Measurements from ENCODE around the gene EPS8L2.

The EPS8L2 gene

GRCh38 chr11:690738-691633 is 15.0 kb upstream of the EPS8L2 start:
- DNase-seq, result no peak

DNA sequence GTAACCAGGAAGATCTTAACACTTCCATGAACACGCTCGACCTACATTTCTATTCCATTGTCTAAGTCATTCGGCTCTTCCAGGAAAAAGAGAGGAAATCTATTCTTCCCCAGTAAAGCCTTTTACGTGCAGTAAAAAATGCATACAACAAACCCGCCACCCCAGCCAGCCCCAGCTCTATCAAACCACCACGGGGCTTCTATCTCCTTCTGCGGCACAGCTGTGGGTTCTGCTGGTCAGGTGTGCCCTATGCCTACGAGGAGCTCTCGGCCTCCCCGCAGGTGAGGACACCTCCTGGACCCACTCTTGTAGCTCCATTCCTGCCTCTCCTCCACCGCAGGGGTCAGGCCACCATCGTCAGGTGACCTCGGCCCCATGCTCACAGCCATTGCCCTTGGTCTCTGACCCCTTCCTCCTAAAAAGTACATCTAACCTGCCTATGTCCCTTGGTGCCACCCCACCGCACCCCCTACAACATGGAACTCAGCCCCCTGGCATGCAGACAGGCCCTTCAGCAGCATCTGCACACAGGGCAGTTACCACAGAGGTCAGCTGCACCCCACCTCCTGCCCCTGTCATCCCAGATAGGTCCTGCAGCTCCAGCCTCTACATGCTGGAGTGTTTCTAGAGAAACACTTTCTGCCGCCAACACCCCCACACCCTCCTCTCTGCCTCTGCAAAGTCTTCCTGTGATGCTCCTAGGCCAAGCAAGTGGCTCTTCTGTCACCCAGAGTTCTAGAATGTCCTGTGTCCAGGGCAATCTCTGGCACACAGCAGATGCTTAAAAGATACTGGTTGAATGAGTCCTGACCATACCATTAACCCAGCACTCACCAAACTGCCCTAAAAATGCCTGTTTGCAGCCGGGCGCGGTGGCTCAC is 14.1 kb upstream of the EPS8L2 start:
- DNase-seq, result no peak

DNA sequence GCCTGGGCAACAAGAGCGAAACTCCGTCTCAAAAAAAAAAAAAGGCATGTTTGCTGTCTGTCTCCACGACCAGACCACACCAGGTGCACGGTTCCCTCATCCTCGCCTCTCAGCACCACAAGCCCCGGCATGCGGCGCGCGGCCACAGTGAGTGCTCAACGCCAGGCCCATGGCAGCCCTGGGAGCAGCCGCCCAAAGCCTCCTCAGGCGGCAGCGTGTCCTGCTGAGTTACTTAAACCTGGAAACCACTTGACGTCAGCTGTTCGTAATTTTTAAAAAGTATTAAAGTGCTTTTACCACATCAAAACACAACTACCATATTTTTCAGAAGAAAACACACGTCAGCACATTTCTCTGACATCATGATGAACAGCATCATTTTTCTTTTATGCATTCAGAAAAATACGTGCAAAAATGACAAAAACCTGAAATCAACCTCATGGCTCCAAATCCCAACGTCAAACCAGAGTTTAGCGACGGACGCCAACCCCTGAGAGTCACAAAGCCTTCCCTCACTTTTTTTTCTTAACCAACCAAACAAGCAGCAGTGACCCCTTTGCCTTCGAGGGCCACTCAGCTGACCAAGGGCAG is 13.1 kb upstream of the EPS8L2 start:
- no peak for DNase-seq

DNA sequence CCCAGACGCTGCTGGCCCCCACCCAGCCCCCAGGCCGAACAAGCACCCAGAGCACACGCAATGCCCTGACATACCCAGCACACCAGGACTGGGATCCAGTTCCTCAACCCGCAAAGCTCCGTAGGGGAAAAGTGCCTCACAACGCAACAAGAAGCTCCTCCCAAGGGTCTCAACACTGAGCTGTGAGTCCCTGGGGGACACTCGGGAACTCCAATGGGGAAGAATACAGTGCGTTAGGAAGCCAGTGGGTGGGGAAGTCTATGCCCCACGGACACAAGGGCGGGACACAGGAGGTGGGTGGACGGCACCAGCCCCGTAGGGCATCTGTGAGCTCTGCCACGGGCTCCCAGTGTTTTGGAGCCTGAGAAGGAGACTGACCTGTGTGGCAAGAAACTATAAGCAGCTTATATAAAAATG is 12.6 kb upstream of the EPS8L2 start:
- DNase-seq, result no peak

DNA sequence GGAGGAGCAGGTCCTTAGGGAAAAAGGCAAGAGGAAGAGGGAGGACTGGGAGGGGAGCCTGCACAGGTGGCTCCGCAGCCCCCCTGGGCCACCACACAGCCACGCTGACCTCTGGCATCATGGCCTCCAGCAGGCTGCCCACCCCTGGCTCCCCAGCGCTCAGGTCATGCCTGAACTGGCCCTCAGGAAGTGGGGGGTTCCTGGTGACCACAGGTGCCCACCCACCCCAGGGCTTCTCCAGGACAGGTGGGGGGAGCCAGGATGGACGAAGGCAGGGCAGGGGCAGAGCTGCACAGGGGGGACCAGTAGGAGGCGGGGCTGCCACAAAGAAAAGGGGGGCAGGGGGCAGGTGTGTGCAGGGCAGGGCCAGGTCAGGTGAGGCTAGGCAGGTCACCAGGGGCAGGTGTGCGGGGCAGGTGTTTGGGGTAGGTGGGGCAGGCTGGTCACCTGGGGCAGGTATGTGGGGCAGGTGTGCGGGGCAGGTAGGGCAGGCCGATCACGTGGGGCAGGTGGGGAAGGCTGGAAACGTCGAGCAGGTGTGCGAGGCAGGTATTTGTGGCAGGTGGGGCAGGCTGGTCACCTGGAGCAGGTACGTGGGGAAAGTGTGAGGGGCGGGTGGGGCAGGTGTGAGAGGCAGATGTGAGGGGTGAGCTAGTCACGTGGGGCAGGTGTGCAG is 12.0 kb upstream of the EPS8L2 start:
- no peak for DNase-seq

DNA sequence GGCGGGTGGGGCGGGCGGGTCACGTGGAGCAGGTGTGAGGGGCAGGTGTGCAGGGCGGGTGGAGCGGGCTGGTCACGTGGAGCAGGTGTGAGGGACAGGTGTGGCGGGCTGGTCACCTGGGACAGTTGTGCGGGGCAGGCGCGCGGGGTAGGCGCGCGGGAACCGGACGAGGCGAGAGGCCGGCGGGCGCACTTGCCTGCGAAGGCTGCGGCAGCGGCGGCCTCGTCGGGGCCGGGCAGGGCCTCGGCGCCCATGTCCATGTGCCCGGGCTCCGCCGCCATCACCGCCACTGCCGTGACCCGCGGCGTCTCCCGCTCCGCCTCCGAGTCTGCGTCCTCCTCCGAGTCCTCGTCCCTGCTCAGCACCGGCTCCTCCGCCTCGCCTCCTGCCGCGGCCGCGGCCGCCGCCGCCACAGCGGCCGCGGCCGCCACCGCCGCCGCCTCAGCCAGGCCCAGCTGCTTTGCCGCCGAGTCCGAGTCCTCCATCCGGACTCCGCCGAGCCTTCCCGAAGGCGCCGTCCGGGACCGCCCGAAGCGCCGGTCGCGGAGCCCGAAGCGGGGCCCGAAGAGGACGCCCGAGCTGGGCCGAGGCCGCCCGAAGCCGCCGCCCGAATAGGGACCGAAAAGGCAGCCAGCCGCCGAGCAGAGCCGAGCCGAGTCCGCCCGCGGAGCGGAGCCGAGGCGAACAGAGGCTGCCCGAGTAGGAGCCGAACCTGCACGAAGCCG is 11.3 kb upstream of the EPS8L2 start, which contains the start of gene DEAF1:
DEAF1 (minus strand) TSS at position 660 of the 725 bp plus-strand sequence; CDS start at position 485, 175 bp downstream.
- peak; percentile 98 for DNase-seq

DNA sequence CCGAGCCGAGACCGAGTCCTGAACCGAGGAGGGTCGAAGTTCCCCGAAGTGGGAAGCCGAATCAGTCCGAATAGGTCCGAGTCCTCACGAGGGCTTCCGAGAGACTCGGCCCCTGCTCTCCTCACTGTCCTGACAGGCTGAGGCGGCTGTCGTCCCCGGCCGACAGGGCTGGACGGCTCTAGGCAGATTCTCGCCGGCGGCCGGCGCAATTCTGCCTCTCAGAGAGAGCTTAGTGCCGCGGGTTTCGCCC is 10.8 kb upstream of the EPS8L2 start:
- DNase-seq, result no peak

DNA sequence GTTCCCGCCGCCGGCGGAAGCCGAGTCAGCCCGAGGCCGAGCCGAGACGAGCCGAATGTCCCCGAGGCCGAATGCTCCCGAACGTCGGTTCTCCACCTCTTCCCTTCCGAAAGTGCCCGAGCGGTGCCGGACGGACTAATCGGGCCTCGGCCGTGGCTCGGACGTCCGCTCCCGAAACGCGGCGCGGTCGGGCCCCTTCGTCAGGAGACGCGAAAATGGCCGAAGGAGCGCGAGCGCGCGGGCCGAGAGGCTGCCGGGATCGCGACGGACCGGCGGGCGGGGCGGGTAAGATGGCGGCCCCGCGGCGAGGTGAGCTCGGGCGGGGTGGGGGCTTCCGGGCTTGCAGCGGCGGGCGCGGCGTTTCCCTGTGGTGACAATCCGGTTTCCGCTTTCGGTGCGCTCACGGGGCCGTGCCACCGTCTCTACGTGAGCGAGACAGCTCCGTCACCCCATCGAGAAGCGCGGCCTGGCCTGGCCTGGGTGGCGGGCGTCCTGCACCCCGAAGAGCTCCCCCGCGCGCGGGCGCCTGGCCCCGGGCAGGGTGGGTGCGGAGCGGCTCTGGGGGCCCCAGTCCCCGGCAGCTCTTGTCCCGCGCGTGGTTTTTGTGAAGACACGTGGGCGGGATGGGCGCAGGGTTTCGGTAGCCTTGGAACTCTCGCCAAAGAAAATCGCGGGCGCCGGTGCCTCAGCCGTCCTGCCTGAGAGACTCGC is 10.3 kb upstream of the EPS8L2 start, which contains the start of gene TMEM80:
TMEM80 (plus strand) TSS at position 279 of the 711 bp plus-strand sequence; CDS start at position 291, 12 bp downstream.
- peak; percentile 96 for DNase-seq

- DNase-seq, result no peak
Measured at GRCh38 chr11:696955-697491, 9.0 kb upstream of the EPS8L2 start.

GRCh38 chr11:697811-698311 is 8.2 kb upstream of the EPS8L2 start:
- no peak for DNase-seq

- no peak for DNase-seq
Measured at GRCh38 chr11:698493-699115, 7.4 kb upstream of the EPS8L2 start.

DNA sequence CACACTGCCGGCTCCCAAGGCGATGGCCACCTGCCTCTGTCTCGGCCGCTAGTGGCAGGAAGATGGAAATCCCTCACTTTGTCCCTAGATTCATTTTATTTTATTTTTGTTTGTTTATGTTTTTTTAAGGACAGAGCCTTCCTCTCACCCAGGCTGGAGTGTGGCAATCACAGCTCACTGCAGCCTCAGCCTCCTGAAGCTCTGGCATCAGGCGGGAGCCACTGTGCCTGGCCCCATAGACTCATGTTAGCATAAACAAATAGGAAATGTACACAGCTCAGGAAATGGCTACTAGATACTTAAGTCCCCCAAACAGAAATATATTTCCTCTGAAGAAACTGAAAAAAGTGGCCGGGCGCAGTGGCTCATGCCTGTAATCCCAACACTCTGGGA is 6.9 kb upstream of the EPS8L2 start:
- DNase-seq, result no peak

GRCh38 chr11:699753-700152 is 6.3 kb upstream of the EPS8L2 start:
- no peak for DNase-seq

- no peak for DNase-seq
Measured at GRCh38 chr11:701741-702461, 4.1 kb upstream of the EPS8L2 start.

- no peak for DNase-seq
Measured at GRCh38 chr11:702462-703461, 3.3 kb upstream of the EPS8L2 start.

- no peak for DNase-seq
Measured at GRCh38 chr11:703506-703905, 2.5 kb upstream of the EPS8L2 start.

DNA sequence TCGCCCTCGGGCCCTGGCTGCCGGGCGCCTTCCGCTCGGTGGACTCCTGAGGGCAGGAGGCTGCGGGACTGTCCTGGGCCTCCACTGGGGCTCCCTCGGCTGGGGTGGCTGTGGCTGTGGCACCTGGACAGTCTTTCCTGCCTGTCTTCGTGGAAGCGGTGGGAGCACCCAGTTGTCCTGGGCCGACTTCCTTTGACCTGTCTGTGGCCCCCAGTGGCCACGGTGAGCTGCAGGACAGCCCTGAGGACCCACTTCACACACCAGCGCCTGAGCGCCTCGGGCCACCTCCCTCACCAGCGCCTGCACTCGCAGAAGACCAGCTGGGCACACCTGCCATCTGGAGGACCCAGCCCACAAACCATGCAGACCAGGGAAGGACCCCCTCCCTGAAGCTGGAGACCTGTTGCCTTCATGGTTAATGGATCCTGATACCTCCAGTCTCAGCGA is 1.8 kb upstream of the EPS8L2 start:
- no peak for DNase-seq
